H1 (cell line): ENCODE results near the gene ZFP91. TPM values are rescaled to one million over a fixed set of nuclear protein-coding genes. Genes with fewer than 3 reads are reported as not detected.

Experiments
- ASH2L ChIP-seq: fragments of 200-600, 300-600 bp; sonication (generic); IDR thresholded peaks from one replicate; pipeline ENCODE4 v1.7.1; 2017; ENCODE audit warnings: low read length
- EGR1 ChIP-seq: IDR thresholded peaks from 2 replicates; pipeline ENCODE4 v1.6.1; 2011; ENCODE audit warnings: low read depth, low read length, borderline replicate concordance
- POU5F1 ChIP-seq: IDR thresholded peaks from 2 replicates; pipeline ENCODE4 v1.6.1; 2011; ENCODE audit warnings: low read depth, mild to moderate bottlenecking, low read length, moderate library complexity
- RNF2 ChIP-seq: fragments of 200-900, 300-1000 bp; sonication (generic); IDR thresholded peaks from 2 replicates; pipeline ENCODE4 v1.7.1; 2016; ENCODE audit warnings: borderline replicate concordance, low read depth, mild to moderate bottlenecking, antibody characterized with exemption, low read length; ENCODE audit not compliant: poor library complexity, severe bottlenecking; ENCODE audit errors: missing control alignments
- polyA plus RNA-seq, 7 experiments: library from polyadenylated mRNA; depleted of rRNA in 3 of 7; stranded (reverse) in 5 of 7; unstranded in 2 of 7; fragments of >200 nt in 5 of 7; fragments of 200-250 nt in 2 of 7; gene quantifications; 1 replicate in 5 of 7; 2 replicates in 1 of 7; 4 replicates in 1 of 7; pipeline versions ENCODE4 v1.2.1 to v1.2.3, GENCODE V29; 2011 to 2013; ENCODE audit warnings: missing spikeins in 2 of 7, mixed read lengths in 2 of 7
- total RNA-seq: library from RNA; stranded (reverse); fragmentation: NEBNext Ultra II Directional; extraction: Animal tissue kit (Norgen Biotek cat#: 25700); gene quantifications from 2 replicates; pipeline ENCODE4 v1.2.1, GENCODE V29; 2021
- TF ChIP-seq, protein P1 (sequence below): fragments of 300-600 bp; sonication (generic); IDR thresholded peaks from 2 replicates; pipeline ENCODE4 v1.7.1; 2012; ENCODE audit warnings: low read length, moderate library complexity, mild to moderate bottlenecking, inconsistent platforms; ENCODE audit not compliant: insufficient replicate concordance

The ZFP91 gene
- total and polyA plus RNA-seq, 2 of the 8 experiments (the other 6 are each of a cell fraction or from before 2014, with no cell fraction given), result 10.7 to 29.0 TPM

DNA sequence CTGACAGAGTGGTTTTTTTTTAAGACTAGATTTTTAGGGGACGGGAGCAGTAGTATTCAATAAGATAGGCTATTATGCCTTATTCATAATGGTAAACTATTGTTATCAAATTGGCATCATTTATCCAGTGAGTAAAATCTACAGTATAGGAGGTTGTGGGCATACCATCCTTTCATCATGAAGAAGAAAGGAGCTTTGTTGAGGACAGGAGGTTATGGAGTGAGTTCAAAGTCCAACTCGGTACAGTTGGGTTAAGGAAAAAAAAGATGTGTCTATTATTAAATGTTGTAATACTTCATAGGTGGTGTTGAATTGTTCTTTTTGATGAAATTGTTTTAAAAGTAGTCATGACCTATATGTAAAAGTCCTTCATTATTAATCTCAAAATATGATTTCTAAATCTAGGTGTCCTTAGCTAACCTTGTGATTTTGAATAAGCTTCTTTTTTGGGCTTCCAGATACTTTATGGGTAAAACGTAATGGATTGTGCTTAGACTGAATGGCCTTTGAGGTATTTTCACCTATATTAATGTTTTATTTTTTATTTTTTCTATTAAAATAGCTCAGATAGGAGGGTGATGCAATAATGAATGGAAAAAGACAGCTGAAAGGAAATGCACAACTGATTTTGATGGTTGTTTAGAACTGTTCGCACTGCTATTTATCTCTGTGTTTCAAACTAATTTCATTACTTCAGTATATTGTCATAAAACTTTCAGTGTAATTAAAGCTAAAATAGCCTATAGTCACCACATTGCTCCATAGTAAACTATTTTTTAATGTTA, 28.3 kb downstream of the ZFP91 start (continued):
- TF ChIP-seq, protein P1, sequence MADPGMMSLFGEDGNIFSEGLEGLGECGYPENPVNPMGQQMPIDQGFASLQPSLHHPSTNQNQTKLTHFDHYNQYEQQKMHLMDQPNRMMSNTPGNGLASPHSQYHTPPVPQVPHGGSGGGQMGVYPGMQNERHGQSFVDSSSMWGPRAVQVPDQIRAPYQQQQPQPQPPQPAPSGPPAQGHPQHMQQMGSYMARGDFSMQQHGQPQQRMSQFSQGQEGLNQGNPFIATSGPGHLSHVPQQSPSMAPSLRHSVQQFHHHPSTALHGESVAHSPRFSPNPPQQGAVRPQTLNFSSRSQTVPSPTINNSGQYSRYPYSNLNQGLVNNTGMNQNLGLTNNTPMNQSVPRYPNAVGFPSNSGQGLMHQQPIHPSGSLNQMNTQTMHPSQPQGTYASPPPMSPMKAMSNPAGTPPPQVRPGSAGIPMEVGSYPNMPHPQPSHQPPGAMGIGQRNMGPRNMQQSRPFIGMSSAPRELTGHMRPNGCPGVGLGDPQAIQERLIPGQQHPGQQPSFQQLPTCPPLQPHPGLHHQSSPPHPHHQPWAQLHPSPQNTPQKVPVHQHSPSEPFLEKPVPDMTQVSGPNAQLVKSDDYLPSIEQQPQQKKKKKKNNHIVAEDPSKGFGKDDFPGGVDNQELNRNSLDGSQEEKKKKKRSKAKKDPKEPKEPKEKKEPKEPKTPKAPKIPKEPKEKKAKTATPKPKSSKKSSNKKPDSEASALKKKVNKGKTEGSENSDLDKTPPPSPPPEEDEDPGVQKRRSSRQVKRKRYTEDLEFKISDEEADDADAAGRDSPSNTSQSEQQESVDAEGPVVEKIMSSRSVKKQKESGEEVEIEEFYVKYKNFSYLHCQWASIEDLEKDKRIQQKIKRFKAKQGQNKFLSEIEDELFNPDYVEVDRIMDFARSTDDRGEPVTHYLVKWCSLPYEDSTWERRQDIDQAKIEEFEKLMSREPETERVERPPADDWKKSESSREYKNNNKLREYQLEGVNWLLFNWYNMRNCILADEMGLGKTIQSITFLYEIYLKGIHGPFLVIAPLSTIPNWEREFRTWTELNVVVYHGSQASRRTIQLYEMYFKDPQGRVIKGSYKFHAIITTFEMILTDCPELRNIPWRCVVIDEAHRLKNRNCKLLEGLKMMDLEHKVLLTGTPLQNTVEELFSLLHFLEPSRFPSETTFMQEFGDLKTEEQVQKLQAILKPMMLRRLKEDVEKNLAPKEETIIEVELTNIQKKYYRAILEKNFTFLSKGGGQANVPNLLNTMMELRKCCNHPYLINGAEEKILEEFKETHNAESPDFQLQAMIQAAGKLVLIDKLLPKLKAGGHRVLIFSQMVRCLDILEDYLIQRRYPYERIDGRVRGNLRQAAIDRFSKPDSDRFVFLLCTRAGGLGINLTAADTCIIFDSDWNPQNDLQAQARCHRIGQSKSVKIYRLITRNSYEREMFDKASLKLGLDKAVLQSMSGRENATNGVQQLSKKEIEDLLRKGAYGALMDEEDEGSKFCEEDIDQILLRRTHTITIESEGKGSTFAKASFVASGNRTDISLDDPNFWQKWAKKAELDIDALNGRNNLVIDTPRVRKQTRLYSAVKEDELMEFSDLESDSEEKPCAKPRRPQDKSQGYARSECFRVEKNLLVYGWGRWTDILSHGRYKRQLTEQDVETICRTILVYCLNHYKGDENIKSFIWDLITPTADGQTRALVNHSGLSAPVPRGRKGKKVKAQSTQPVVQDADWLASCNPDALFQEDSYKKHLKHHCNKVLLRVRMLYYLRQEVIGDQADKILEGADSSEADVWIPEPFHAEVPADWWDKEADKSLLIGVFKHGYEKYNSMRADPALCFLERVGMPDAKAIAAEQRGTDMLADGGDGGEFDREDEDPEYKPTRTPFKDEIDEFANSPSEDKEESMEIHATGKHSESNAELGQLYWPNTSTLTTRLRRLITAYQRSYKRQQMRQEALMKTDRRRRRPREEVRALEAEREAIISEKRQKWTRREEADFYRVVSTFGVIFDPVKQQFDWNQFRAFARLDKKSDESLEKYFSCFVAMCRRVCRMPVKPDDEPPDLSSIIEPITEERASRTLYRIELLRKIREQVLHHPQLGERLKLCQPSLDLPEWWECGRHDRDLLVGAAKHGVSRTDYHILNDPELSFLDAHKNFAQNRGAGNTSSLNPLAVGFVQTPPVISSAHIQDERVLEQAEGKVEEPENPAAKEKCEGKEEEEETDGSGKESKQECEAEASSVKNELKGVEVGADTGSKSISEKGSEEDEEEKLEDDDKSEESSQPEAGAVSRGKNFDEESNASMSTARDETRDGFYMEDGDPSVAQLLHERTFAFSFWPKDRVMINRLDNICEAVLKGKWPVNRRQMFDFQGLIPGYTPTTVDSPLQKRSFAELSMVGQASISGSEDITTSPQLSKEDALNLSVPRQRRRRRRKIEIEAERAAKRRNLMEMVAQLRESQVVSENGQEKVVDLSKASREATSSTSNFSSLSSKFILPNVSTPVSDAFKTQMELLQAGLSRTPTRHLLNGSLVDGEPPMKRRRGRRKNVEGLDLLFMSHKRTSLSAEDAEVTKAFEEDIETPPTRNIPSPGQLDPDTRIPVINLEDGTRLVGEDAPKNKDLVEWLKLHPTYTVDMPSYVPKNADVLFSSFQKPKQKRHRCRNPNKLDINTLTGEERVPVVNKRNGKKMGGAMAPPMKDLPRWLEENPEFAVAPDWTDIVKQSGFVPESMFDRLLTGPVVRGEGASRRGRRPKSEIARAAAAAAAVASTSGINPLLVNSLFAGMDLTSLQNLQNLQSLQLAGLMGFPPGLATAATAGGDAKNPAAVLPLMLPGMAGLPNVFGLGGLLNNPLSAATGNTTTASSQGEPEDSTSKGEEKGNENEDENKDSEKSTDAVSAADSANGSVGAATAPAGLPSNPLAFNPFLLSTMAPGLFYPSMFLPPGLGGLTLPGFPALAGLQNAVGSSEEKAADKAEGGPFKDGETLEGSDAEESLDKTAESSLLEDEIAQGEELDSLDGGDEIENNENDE, result no peak
- TF ChIP-seq ASH2L (no peak), EGR1 (no peak), POU5F1 (no peak), RNF2 (no peak)
